ENCODE measurements around the gene ST8SIA5. TPM values are rescaled to one million over a fixed set of nuclear protein-coding genes. Genes with fewer than 3 reads are reported as not detected.

ST8SIA5 gene
- total and polyA plus RNA-seq, 10 of the 15 experiments (the other 5 are each of a cell fraction or from before 2014, with no cell fraction given): 0.02 to 0.32 (median 0.12) TPM; not detected in 1

- WGBS (ENCODE audit: insufficient coverage, insufficient replicate concordance, low lambda C conversion rate, missing lambda C conversion rate): 0% methylated on average over 1 of the region's 1 CpG
- H3K4me3 ChIP-seq: no peak overlapping the region
- H3K9me3 ChIP-seq (replicated peaks; ENCODE audit: control insufficient read depth, insufficient read depth, low read length): peaks cover 2% of the 10 kb centered on the region; the same call in 2 of the 3 replicates
- POLR2A ChIA-PET: no interaction called here
- H3K27ac ChIP-seq (ENCODE audit: control insufficient read depth, insufficient read depth): no peak overlapping the region
- H3K36me3 ChIP-seq (ENCODE audit: control insufficient read depth in 2 of 2, insufficient read depth in 2 of 2, low read length in 1 of 2): no peaks in the 10 kb centered on the region
- H2AFZ ChIP-seq (ENCODE audit: control insufficient read depth, low read depth, low read length): no peak overlapping the region
- BruUV-seq (replicated peaks): no TSS peak
- RAD21 ChIA-PET (ENCODE audit: unreplicated experiment): no interaction called here
- no peak for TF ChIP-seq EED (IDR thresholded peaks at IDR 0.05; ENCODE audit: low read depth)
- no peak for TF ChIP-seq ZNF384 (IDR thresholded peaks at IDR 0.05; ENCODE audit: borderline replicate concordance, low read depth, low read length)
- TF ChIP-seq KDM1A (IDR thresholded peaks at IDR 0.05; ENCODE audit: borderline replicate concordance): no peak
- TF ChIP-seq CHD2 (IDR thresholded peaks at IDR 0.05; ENCODE audit: borderline replicate concordance, low read depth, low read length): no peak
- TF ChIP-seq SP1 (IDR thresholded peaks at IDR 0.05; ENCODE audit: low read depth, low read length): no peak
- TF ChIP-seq YBX1 (IDR thresholded peaks at IDR 0.05): no peak
- no peak for TF ChIP-seq RELB (IDR thresholded peaks at IDR 0.05; ENCODE audit: low read depth)
- no peak for TF ChIP-seq EZH2 (IDR thresholded peaks at IDR 0.05; ENCODE audit: borderline replicate concordance, control insufficient read depth, low read depth, low read length)
- TF ChIP-seq POLR2AphosphoS5 (IDR thresholded peaks at IDR 0.05; ENCODE audit: low read length): no peak
- TF ChIP-seq MAX (IDR thresholded peaks at IDR 0.05; ENCODE audit: low read depth, low read length): no peak
- no peak for TF ChIP-seq IRF5 (IDR thresholded peaks at IDR 0.05; ENCODE audit: borderline replicate concordance)
- TF ChIP-seq SMARCA5 (IDR thresholded peaks at IDR 0.05): no peak
- TF ChIP-seq GABPA (IDR thresholded peaks at IDR 0.05; ENCODE audit: low read depth): no peak
- CTCF ChIA-PET: no interaction called here
- FAIRE-seq (no peak), ATAC-seq (no peak), DNase-seq (ENCODE audit: low read depth, low spot score) (no peak)
- no peaks in the 10 kb centered on the region for H3K4me1 ChIP-seq (ENCODE audit: control insufficient read depth, insufficient read depth, low read length)
- no peaks in the 10 kb centered on the region for H4K20me1 ChIP-seq (ENCODE audit: control insufficient read depth, insufficient read depth)
- H3K4me2 ChIP-seq (ENCODE audit: control insufficient read depth, insufficient read depth): no peak overlapping the region
- no peak overlapping the region for H3K9ac ChIP-seq (ENCODE audit: control insufficient read depth, insufficient read depth, low read length)
- intact Hi-C loops (cut with micrococcal nuclease; ENCODE audit: unreplicated experiment): no loop called here
- SMC1A ChIA-PET (ENCODE audit: uncharacterized antibody, unreplicated experiment): interaction anchor here (1.2 kb wide), 1 partner anchor 11 kb away, joined by 3 read pairs; no protein-coding TSS in a partner anchor
- in situ Hi-C loops (cut with MboI): no loop called here
- no peaks in the 10 kb centered on the region for H3K27me3 ChIP-seq (replicated peaks in 1 of 2; ENCODE audit: control insufficient read depth in 2 of 2, insufficient read depth in 2 of 2, low read length in 1 of 2)
- H3K79me2 ChIP-seq (ENCODE audit: control insufficient read depth, insufficient read depth, low read length): no peaks in the 10 kb centered on the region
Measured at GRCh38 chr18:46727177-46727576, 29.7 kb downstream of the ST8SIA5 start.
